Thyroid gland (tissue), 4 donors: Measurements from ENCODE around the gene RPH3AL.

Experiments used
- POLR2A ChIP-seq, 2 donors: fragments of 450-650 bp; IDR thresholded peaks; one replicate each; pipeline ENCODE4 v1.6.1; 2017; ENCODE audit warnings: antibody characterized with exemption in 2 of 2, mild to moderate bottlenecking in 2 of 2, moderate library complexity in 1 of 2
- TF ChIP-seq, protein P1 (sequence below), 6 experiments: fragments of 200-600 bp in 3 of 6; fragments of 450-650 bp in 3 of 6; sonication (generic) in 3 of 6; IDR thresholded peaks; one replicate each; pipeline ENCODE4 v1.5.1; 2016 to 2019; ENCODE audit warnings: antibody characterized with exemption in 6 of 6, mild to moderate bottlenecking in 2 of 6, inconsistent platforms in 1 of 6, moderate library complexity in 1 of 6

DNA sequence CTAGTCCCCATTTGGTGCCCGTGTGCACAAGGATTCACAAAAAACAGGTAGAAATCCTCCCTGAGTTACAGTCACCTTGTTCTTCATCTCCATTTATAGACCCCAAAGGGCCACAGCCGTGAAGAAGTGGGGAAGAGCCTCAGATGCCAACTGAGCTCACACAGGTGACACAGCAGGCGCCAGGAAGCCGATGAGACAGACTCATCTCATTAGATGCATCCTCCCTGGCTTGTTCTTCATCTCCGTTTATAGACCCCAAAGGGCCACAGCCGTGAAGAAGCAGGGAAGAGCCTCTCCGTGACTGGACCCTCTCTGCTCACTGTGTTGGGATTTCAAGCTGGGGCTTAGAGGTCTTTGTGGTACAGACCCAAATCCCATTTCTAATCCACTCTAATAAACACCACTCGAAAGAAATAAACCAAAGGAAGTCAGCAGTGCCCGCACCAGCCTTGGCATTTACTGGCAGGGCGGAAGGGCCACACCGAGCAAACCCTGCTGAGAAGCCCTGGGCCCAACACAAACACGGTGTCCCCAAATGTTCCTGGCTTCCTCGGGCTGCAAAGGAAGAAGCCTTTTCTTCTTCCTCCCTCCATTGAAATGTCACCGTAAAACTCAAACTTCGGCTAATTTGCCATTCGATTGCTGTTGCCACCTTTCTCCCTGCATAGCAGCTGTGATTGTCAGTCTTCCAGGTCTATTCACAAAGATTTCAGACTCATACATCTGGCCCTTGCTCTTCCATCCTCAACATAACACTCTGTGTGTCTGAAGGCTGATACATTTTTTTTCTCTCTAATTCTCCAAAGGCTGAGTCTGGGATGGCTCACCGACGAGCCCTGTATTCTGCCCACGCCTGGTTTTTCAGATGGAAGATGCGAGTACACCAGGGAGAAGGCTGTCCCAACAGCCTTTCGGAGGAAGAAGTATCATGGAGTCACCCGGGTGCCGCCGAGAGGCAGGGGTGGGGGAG, 126.2 kb downstream of the RPH3AL start:
- TF ChIP-seq POLR2A (IDR thresholded peaks at IDR 0.05): no peak
- TF ChIP-seq, protein P1, sequence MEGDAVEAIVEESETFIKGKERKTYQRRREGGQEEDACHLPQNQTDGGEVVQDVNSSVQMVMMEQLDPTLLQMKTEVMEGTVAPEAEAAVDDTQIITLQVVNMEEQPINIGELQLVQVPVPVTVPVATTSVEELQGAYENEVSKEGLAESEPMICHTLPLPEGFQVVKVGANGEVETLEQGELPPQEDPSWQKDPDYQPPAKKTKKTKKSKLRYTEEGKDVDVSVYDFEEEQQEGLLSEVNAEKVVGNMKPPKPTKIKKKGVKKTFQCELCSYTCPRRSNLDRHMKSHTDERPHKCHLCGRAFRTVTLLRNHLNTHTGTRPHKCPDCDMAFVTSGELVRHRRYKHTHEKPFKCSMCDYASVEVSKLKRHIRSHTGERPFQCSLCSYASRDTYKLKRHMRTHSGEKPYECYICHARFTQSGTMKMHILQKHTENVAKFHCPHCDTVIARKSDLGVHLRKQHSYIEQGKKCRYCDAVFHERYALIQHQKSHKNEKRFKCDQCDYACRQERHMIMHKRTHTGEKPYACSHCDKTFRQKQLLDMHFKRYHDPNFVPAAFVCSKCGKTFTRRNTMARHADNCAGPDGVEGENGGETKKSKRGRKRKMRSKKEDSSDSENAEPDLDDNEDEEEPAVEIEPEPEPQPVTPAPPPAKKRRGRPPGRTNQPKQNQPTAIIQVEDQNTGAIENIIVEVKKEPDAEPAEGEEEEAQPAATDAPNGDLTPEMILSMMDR (IDR thresholded peaks at IDR 0.05): no peak
